GM20431 (cell line): Measurements from ENCODE around the gene LEKR1.
"Not testable (repeated sequence)": the region's sequence is repeated elsewhere in the genome, so short reads cannot be mapped to it uniquely, and the experiment has no call there.

Experiments
- in situ Hi-C: fragments of 300-500 bp; cut with MseI, MboI; formaldehyde crosslinking; loops from one replicate; pipeline ENCODE4 v1.15.0; 2020; ENCODE audit warnings: low sequenced_read_pairs; ENCODE audit not compliant: unreplicated experiment

Gene LEKR1

GRCh38 chr3:156895374-156895773 lies 69.2 kb downstream of the LEKR1 start:
- in situ Hi-C loops = not testable (repeated sequence)

GRCh38 chr3:156897851-156898250 lies 71.7 kb downstream of the LEKR1 start:
- in situ Hi-C loops = not testable (repeated sequence)

GRCh38 chr3:156898296-156898880 lies 72.2 kb downstream of the LEKR1 start:
- in situ Hi-C loops = no loop called here

- in situ Hi-C loops = no loop called here
These were observed 73.8 kb downstream of the LEKR1 start for GRCh38 chr3:156899951-156900350.

- in situ Hi-C loops = no loop called here
These were observed 76.8 kb downstream of the LEKR1 start for GRCh38 chr3:156902916-156903315.

GRCh38 chr3:156906275-156906674 lies 80.1 kb downstream of the LEKR1 start:
- in situ Hi-C loops = no loop called here

GRCh38 chr3:156908398-156908797 lies 82.2 kb downstream of the LEKR1 start:
- in situ Hi-C loops = no loop called here

- in situ Hi-C loops = no loop called here
These were observed 83.9 kb downstream of the LEKR1 start for GRCh38 chr3:156910022-156910421.

- in situ Hi-C loops = not testable (repeated sequence)
These were observed 84.7 kb downstream of the LEKR1 start for GRCh38 chr3:156910831-156911230.

- in situ Hi-C loops = not testable (repeated sequence)
These were observed 88.1 kb downstream of the LEKR1 start for GRCh38 chr3:156914300-156914699.

GRCh38 chr3:156915372-156915771 lies 89.2 kb downstream of the LEKR1 start:
- in situ Hi-C loops = no loop called here

- in situ Hi-C loops = no loop called here
These were observed 92.6 kb downstream of the LEKR1 start for GRCh38 chr3:156918746-156919145.

GRCh38 chr3:156919818-156920217 lies 93.7 kb downstream of the LEKR1 start:
- in situ Hi-C loops = no loop called here

- in situ Hi-C loops = no loop called here
These were observed 94.2 kb downstream of the LEKR1 start for GRCh38 chr3:156920399-156920798.

GRCh38 chr3:156923349-156923748 lies 97.2 kb downstream of the LEKR1 start:
- in situ Hi-C loops = no loop called here

- in situ Hi-C loops = no loop called here
These were observed 112.6 kb downstream of the LEKR1 start for GRCh38 chr3:156938724-156939123.

GRCh38 chr3:156939315-156939714 lies 113.2 kb downstream of the LEKR1 start:
- in situ Hi-C loops = no loop called here

- in situ Hi-C loops = no loop called here
These were observed 115.2 kb downstream of the LEKR1 start for GRCh38 chr3:156941311-156941710.

GRCh38 chr3:156948402-156949210 lies 122.5 kb downstream of the LEKR1 start:
- in situ Hi-C loops = no loop called here

- in situ Hi-C loops = no loop called here
These were observed 125.9 kb downstream of the LEKR1 start for GRCh38 chr3:156952011-156952410.

- in situ Hi-C loops = no loop called here
These were observed 131.6 kb downstream of the LEKR1 start for GRCh38 chr3:156957715-156958114.

- in situ Hi-C loops = no loop called here
These were observed 136.9 kb downstream of the LEKR1 start for GRCh38 chr3:156963096-156963495.
